ENCODE results near the gene SIRT2.

DNA sequence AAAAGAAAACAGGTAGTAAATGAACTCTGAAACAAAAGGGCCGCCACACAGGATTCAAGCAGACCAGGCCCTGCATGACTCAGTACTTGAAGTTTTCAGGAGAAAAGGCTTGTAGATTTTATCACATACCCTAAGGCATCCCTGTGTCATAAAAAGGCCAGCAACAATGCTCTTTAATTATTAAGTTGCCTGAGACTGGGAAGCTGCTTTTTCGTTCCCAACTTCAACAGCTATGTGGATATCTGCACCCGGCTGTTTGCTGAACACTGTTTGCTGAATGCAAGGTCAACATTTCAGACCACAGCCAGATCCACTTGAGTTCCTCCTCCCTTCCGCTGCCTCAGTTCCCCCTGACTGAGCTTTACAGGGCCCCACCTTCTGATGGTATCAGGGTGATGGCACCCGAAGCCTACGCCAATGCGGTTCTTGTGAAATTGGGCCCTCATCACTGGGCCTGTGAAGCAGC, 61.7 kb downstream of the SIRT2 start:
- TF ChIP-seq, protein P1, sequence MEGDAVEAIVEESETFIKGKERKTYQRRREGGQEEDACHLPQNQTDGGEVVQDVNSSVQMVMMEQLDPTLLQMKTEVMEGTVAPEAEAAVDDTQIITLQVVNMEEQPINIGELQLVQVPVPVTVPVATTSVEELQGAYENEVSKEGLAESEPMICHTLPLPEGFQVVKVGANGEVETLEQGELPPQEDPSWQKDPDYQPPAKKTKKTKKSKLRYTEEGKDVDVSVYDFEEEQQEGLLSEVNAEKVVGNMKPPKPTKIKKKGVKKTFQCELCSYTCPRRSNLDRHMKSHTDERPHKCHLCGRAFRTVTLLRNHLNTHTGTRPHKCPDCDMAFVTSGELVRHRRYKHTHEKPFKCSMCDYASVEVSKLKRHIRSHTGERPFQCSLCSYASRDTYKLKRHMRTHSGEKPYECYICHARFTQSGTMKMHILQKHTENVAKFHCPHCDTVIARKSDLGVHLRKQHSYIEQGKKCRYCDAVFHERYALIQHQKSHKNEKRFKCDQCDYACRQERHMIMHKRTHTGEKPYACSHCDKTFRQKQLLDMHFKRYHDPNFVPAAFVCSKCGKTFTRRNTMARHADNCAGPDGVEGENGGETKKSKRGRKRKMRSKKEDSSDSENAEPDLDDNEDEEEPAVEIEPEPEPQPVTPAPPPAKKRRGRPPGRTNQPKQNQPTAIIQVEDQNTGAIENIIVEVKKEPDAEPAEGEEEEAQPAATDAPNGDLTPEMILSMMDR (IDR thresholded peaks at IDR 0.05; ENCODE audit: control extremely low read depth in 1 of 3, insufficient read depth in 1 of 3, low read depth in 1 of 3, low read length in 3 of 3) = no peak
- TF ChIP-seq TCF12 (IDR thresholded peaks at IDR 0.05; ENCODE audit: low read depth, low read length) (no peak), HDAC6 (IDR thresholded peaks at IDR 0.05; ENCODE audit: low read depth, low read length) (no peak), POLR2AphosphoS5 (IDR thresholded peaks at IDR 0.05; ENCODE audit: low read depth, low read length) (no peak; the same call in 1 of the 2 replicates), SIRT6 (IDR thresholded peaks at IDR 0.05; ENCODE audit: low read length) (no peak), EGR1 (IDR thresholded peaks at IDR 0.05; ENCODE audit: borderline replicate concordance, low read depth, low read length) (no peak), ZNF274 (IDR thresholded peaks at IDR 0.05; ENCODE audit: borderline replicate concordance, extremely low read depth, low read length) (no peak), GTF2F1 (IDR thresholded peaks at IDR 0.05; ENCODE audit: borderline replicate concordance, low read depth, low read length) (no peak), CEBPB (IDR thresholded peaks at IDR 0.05; ENCODE audit: low read depth, low read length) (no peak), EP300 (IDR thresholded peaks at IDR 0.05; ENCODE audit: borderline replicate concordance in 1 of 2, low read depth in 2 of 2, low read length in 2 of 2) (no peak)
- TF ChIP-seq, protein P2, sequence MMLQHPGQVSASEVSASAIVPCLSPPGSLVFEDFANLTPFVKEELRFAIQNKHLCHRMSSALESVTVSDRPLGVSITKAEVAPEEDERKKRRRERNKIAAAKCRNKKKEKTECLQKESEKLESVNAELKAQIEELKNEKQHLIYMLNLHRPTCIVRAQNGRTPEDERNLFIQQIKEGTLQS (IDR thresholded peaks at IDR 0.05; ENCODE audit: insufficient read depth, low read depth, low read length) = no peak

All from H1 (cell line).